IMR-90 (cell line): ENCODE data around the gene CPNE4.

ENCODE experiments used
- BHLHE40 ChIP-seq: fragments of 150-350 bp; IDR thresholded peaks from 2 replicates; pipeline ENCODE4 v1.6.1; 2016; ENCODE audit warnings: mild to moderate bottlenecking, low read depth, low read length
- CEBPB ChIP-seq: IDR thresholded peaks from 2 replicates; pipeline ENCODE4 v1.6.1; 2012; ENCODE audit warnings: low read depth, low read length, improper control_type of control experiment
- CHD1 ChIP-seq: IDR thresholded peaks from 2 replicates; pipeline ENCODE4 v1.6.1; 2012; ENCODE audit warnings: low read depth, low read length, improper control_type of control experiment
- FOS ChIP-seq: fragments of 150-350 bp; IDR thresholded peaks from 2 replicates; pipeline ENCODE4 v1.6.1; 2016; ENCODE audit warnings: low read depth, low read length
- MAFK ChIP-seq: IDR thresholded peaks from 2 replicates; pipeline ENCODE4 v1.6.1; 2012; ENCODE audit warnings: low read depth, low read length, improper control_type of control experiment
- MXI1 ChIP-seq: IDR thresholded peaks from 2 replicates; pipeline ENCODE4 v1.6.1; 2012; ENCODE audit warnings: low read depth, mild to moderate bottlenecking, low read length, moderate library complexity, borderline replicate concordance
- POLR2A ChIP-seq: IDR thresholded peaks from 2 replicates; pipeline ENCODE4 v1.6.1; 2012; ENCODE audit warnings: mild to moderate bottlenecking, low read depth, low read length
- RAD21 ChIP-seq: IDR thresholded peaks from 2 replicates; pipeline ENCODE4 v1.6.1; 2012; ENCODE audit warnings: low read length, improper control_type of control experiment
- RCOR1 ChIP-seq: IDR thresholded peaks from 2 replicates; pipeline ENCODE4 v1.6.1; 2012; ENCODE audit warnings: mild to moderate bottlenecking, low read length, improper control_type of control experiment; ENCODE audit not compliant: insufficient replicate concordance
- RFX5 ChIP-seq: IDR thresholded peaks from 2 replicates; pipeline ENCODE4 v1.8.0; 2012; ENCODE audit warnings: low read depth, mild to moderate bottlenecking, low read length, moderate library complexity
- SMC3 ChIP-seq: fragments of 150-350 bp; IDR thresholded peaks from 2 replicates; pipeline ENCODE4 v1.6.1; 2016; ENCODE audit warnings: low read depth, mild to moderate bottlenecking, antibody characterized with exemption, low read length, moderate library complexity
- TF ChIP-seq, protein P1 (sequence below): conservative IDR thresholded peaks from 2 replicates; pipeline ENCODE4 v1.5.1; 2012; ENCODE audit warnings: mild to moderate bottlenecking, low read depth, low read length, improper control_type of control experiment
- TF ChIP-seq, protein P2 (sequence below): fragments of 150-350 bp; IDR thresholded peaks from 2 replicates; pipeline ENCODE4 v1.6.1; 2017; ENCODE audit warnings: mild to moderate bottlenecking, antibody characterized with exemption, low read length, low read depth

DNA sequence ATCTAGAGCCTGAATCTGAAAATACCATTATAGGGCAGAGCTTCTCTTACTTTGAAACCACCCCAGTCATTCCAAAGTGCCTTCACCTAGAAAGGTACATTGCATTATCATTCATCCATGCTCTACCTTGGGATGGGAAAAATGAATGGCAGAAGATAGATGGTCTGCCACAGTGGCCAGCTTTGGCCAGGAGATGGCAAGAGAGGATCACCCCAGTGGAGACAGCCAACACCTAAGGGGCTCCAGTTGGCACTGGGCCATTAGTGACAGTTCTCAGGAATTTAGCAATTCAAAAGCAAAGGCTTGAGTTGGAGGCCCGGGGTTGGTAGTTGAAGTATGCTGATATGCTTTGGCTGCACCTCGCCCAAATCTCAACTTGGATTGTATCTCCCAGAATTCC, 278.4 kb downstream of the CPNE4 start:
- TF ChIP-seq POLR2A (no peak), MXI1 (no peak), CHD1 (no peak), FOS (no peak), SMC3 (no peak), MAFK (no peak), BHLHE40 (no peak), CEBPB (no peak), RFX5 (no peak), RCOR1 (no peak), RAD21 (no peak)
- TF ChIP-seq, protein P1, sequence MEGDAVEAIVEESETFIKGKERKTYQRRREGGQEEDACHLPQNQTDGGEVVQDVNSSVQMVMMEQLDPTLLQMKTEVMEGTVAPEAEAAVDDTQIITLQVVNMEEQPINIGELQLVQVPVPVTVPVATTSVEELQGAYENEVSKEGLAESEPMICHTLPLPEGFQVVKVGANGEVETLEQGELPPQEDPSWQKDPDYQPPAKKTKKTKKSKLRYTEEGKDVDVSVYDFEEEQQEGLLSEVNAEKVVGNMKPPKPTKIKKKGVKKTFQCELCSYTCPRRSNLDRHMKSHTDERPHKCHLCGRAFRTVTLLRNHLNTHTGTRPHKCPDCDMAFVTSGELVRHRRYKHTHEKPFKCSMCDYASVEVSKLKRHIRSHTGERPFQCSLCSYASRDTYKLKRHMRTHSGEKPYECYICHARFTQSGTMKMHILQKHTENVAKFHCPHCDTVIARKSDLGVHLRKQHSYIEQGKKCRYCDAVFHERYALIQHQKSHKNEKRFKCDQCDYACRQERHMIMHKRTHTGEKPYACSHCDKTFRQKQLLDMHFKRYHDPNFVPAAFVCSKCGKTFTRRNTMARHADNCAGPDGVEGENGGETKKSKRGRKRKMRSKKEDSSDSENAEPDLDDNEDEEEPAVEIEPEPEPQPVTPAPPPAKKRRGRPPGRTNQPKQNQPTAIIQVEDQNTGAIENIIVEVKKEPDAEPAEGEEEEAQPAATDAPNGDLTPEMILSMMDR, result no peak
- TF ChIP-seq, protein P2, sequence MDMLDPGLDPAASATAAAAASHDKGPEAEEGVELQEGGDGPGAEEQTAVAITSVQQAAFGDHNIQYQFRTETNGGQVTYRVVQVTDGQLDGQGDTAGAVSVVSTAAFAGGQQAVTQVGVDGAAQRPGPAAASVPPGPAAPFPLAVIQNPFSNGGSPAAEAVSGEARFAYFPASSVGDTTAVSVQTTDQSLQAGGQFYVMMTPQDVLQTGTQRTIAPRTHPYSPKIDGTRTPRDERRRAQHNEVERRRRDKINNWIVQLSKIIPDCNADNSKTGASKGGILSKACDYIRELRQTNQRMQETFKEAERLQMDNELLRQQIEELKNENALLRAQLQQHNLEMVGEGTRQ, result no peak
